Activated CD4-positive, alpha-beta T cell treated with anti-CD3 and anti-CD28 coated beads, Interleukin-2, amount 10 ng/mL, durations not matched to agents 24 days and 14 days (primary cell): ENCODE results near the gene BMX. TPM values are rescaled to one million over a fixed set of nuclear protein-coding genes. Genes with fewer than 3 reads are reported as not detected.

Experiments used
- DNase-seq: peaks from one replicate; pipeline ENCODE4 v3.0.0; 2022
- H3K27ac Mint-ChIP-seq: one replicate; pipeline ENCODE4 v1.8.0; 2022; ENCODE audit warnings: mild to moderate bottlenecking, mixed read lengths
- H3K27me3 Mint-ChIP-seq: one replicate; pipeline ENCODE4 v1.8.0; 2022; ENCODE audit warnings: mixed read lengths
- H3K36me3 Mint-ChIP-seq: one replicate; pipeline ENCODE4 v1.8.0; 2022; ENCODE audit warnings: low read depth, mild to moderate bottlenecking, mixed read lengths
- H3K4me1 Mint-ChIP-seq: one replicate; pipeline ENCODE4 v1.8.0; 2021; ENCODE audit warnings: mixed read lengths
- H3K4me3 Mint-ChIP-seq: one replicate; pipeline ENCODE4 v1.8.0; 2022; ENCODE audit warnings: mild to moderate bottlenecking, moderate library complexity, mixed read lengths
- H3K9me3 Mint-ChIP-seq: one replicate; pipeline ENCODE4 v1.8.0; 2021; ENCODE audit warnings: mixed read lengths
- intact Hi-C: fragments of 100-400 bp; cut with micrococcal nuclease; formaldehyde crosslinking; loops from one replicate; pipeline ENCODE4 v1.15.1; 2023
- total RNA-seq: library from RNA; stranded (reverse); gene quantifications from 2 replicates; pipeline ENCODE4 v1.2.3, GENCODE V29; 2022

The BMX gene
- total RNA-seq, 1 donor from 2014 or later, result not detected

- intact Hi-C loops, result no loop called here
- H3K4me1 Mint-ChIP-seq, result no peaks in the 10 kb centered on the region
- H3K4me3 Mint-ChIP-seq, result no peak overlapping the region
- H3K9me3 Mint-ChIP-seq, result no peaks in the 10 kb centered on the region
- H3K27me3 Mint-ChIP-seq, result peaks cover 4% of the 10 kb centered on the region
- H3K36me3 Mint-ChIP-seq, result no peaks in the 10 kb centered on the region
- no peak for DNase-seq
- no peak overlapping the region for H3K27ac Mint-ChIP-seq
These were observed 15.3 kb downstream of the BMX start for GRCh38 chrX:15515931-15516330.

- no peaks in the 10 kb centered on the region for H3K9me3 Mint-ChIP-seq
- H3K4me3 Mint-ChIP-seq, result no peak overlapping the region
- no peak overlapping the region for H3K27ac Mint-ChIP-seq
- H3K36me3 Mint-ChIP-seq, result no peaks in the 10 kb centered on the region
- peaks cover 9% of the 10 kb centered on the region for H3K27me3 Mint-ChIP-seq
- no peaks in the 10 kb centered on the region for H3K4me1 Mint-ChIP-seq
- intact Hi-C loops, result no loop called here
- no peak for DNase-seq
These were observed 21.9 kb downstream of the BMX start for GRCh38 chrX:15522464-15522863.

DNA sequence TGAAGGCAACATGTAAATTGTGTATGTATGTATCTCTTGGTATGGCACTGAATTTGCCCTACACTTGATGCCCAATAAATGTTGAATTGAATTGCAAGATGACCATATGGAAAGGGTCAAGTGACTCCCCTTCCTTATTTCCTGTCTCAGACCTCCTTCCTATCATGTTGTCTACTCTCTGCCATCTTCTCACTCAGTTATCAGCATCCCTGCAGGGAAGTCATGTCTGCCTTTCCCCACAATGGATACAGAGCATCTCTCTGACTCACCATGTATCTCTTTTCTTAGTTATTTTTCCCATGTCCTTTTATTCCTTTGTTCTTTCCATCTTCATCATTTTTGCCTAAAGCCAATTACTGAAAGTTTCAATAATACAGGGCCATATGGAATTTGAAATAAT lies 22.5 kb downstream of the BMX start:
- H3K36me3 Mint-ChIP-seq, result no peaks in the 10 kb centered on the region
- no peaks in the 10 kb centered on the region for H3K9me3 Mint-ChIP-seq
- no peaks in the 10 kb centered on the region for H3K4me1 Mint-ChIP-seq
- peaks cover 9% of the 10 kb centered on the region for H3K27me3 Mint-ChIP-seq
- intact Hi-C loops, result no loop called here
- H3K4me3 Mint-ChIP-seq, result no peak overlapping the region
- DNase-seq, result no peak
- H3K27ac Mint-ChIP-seq, result no peak overlapping the region

GRCh38 chrX:15524417-15524816 lies 23.8 kb downstream of the BMX start:
- Mint-ChIP-seq H3K27me3 (peaks cover 9% of the 10 kb centered on the region), H3K36me3 (no peaks in the 10 kb centered on the region), H3K9me3 (no peaks in the 10 kb centered on the region), H3K27ac (no peak overlapping the region), H3K4me3 (no peak overlapping the region), H3K4me1 (peaks cover 3% of the 10 kb centered on the region)
- no peak for DNase-seq
- intact Hi-C loops, result no loop called here

- no peaks in the 10 kb centered on the region for H3K9me3 Mint-ChIP-seq
- no peak overlapping the region for H3K27ac Mint-ChIP-seq
- no peak for DNase-seq
- no peak overlapping the region for H3K4me3 Mint-ChIP-seq
- H3K4me1 Mint-ChIP-seq, result peaks cover 3% of the 10 kb centered on the region
- H3K27me3 Mint-ChIP-seq, result peaks cover 9% of the 10 kb centered on the region
- intact Hi-C loops, result no loop called here
- no peaks in the 10 kb centered on the region for H3K36me3 Mint-ChIP-seq
These were observed 25.2 kb downstream of the BMX start for GRCh38 chrX:15525664-15526416.

DNA sequence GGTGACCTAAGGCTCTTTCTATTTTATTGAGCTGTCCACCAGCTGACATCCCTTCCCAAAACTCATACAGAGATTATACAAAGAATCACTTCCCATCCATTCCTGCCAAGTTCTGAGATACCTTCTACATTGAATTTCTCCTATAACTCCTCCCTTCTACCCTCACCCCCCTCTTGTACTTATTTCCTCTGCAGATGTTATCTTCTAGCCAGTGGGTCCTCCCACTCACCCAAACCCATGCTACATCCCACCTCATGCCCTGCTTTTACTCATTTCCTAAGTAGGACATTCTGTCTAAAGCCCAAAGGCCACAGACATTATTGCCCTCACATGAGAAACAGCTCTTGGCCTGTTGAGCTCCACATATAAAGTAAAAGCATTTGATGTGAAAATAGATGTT lies 28.6 kb downstream of the BMX start:
- Mint-ChIP-seq H3K4me3 (no peak overlapping the region), H3K36me3 (no peaks in the 10 kb centered on the region), H3K9me3 (no peaks in the 10 kb centered on the region), H3K4me1 (peaks cover 3% of the 10 kb centered on the region), H3K27ac (no peak overlapping the region), H3K27me3 (peaks cover 3% of the 10 kb centered on the region)
- no peak for DNase-seq
- intact Hi-C loops, result no loop called here

DNA sequence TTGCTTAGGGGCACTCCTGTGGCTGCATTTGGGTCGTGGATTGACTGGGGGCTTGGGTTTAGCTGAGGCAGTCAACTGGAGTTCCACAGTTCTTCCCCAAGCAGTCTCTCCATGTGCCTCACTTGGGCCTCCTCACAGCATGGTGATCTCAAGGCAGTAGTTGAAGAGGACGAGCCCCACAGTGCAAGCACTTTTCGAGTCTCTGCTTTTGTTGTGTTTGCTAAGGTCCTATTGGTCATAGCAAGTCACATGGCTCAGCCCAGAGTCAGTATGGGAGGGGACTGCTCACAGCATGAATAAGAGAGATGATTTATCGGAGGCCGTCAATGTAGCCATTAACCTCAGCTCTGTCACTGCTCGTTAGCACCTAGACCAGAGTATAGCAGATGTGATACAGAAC lies 29.7 kb downstream of the BMX start:
- no peak for DNase-seq
- no peak overlapping the region for H3K4me3 Mint-ChIP-seq

GRCh38 chrX:15546745-15547144 lies 46.1 kb downstream of the BMX start:
- intact Hi-C loops, result no loop called here
- Mint-ChIP-seq H3K9me3 (no peaks in the 10 kb centered on the region), H3K27ac (no peak overlapping the region), H3K4me1 (no peaks in the 10 kb centered on the region), H3K27me3 (no peaks in the 10 kb centered on the region), H3K4me3 (no peak overlapping the region), H3K36me3 (no peaks in the 10 kb centered on the region)
- DNase-seq, result no peak

More for the DNA sequence above, 29.7 kb downstream of the BMX start:
- Mint-ChIP-seq H3K4me1 (peaks cover 3% of the 10 kb centered on the region), H3K27ac (no peak overlapping the region), H3K27me3 (peaks cover 3% of the 10 kb centered on the region), H3K9me3 (no peaks in the 10 kb centered on the region), H3K36me3 (no peaks in the 10 kb centered on the region)
- intact Hi-C loops, result no loop called here

DNA sequence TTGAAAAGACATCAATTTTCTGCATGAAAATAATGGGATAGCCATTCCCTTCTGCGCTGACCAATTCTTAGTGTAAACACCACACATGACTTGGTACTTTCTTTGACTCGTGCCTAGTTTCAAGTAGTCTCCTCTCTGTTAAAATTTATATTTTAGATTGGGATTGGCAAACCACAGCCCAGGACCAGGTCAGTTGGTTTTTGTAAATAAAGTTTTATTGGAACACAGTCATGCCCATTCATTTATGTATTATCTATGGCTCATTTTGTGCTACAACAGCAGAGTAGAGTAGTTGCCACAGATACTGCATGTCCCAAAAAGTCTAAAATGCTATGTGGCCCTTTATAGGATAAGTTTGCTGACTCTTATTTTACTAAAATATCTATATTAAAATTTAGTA lies 46.7 kb downstream of the BMX start:
- H3K9me3 Mint-ChIP-seq, result no peaks in the 10 kb centered on the region

GRCh38 chrX:15549189-15550012 lies 48.8 kb downstream of the BMX start:
- Mint-ChIP-seq H3K4me1 (no peaks in the 10 kb centered on the region), H3K4me3 (no peak overlapping the region), H3K27me3 (peaks cover 1% of the 10 kb centered on the region), H3K9me3 (no peaks in the 10 kb centered on the region), H3K27ac (no peak overlapping the region), H3K36me3 (no peaks in the 10 kb centered on the region)
- intact Hi-C loops, result no loop called here
- DNase-seq, result no peak

More for the DNA sequence above, 46.7 kb downstream of the BMX start:
- Mint-ChIP-seq H3K4me1 (no peaks in the 10 kb centered on the region), H3K36me3 (no peaks in the 10 kb centered on the region), H3K27ac (no peak overlapping the region), H3K27me3 (no peaks in the 10 kb centered on the region), H3K4me3 (no peak overlapping the region)
- intact Hi-C loops, result no loop called here
- DNase-seq, result no peak

DNA sequence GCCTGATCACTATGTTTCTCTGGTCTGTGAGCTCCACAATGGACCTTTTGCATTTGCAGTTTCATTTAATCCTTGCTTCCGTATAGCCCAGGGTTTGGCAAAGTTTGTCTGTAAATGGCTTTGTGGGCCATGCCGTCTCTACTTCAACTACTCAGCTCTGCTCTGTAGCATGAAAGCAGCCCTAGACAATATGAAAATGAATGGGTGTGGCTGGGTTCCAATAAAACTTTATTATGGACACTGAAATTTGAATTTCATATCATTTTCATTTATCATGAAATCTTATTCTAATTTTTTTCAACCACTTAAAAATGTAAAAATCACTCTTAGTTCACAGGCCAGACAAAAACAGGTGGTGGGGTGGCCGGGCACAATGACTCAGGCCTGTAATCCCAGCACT lies 58.6 kb downstream of the BMX start:
- no peaks in the 10 kb centered on the region for H3K36me3 Mint-ChIP-seq
- no peak overlapping the region for H3K27ac Mint-ChIP-seq
- no peak overlapping the region for H3K4me3 Mint-ChIP-seq

DNA sequence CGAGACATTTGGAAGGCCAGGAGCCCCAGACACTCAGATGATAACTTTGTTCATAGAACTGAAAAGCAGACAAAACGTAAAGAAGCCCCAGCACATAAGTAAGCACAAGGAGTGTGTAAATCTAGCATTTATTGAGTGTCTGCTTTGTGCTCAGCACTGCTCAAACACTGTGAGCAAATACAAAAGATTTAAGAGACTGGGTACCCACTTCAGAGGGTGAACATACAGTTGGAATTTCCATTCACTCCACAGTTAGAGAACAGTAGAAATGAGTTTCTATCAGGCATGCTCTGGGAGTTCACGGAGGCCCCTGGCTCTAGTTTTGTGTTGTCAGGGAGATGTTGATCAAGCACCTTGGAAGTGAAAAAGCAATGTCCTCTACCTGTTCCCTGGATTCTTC lies 60.3 kb downstream of the BMX start:
- H3K4me3 Mint-ChIP-seq, result no peak overlapping the region
- no peaks in the 10 kb centered on the region for H3K4me1 Mint-ChIP-seq
- no peak for DNase-seq
- peaks cover 5% of the 10 kb centered on the region for H3K27me3 Mint-ChIP-seq
- no peaks in the 10 kb centered on the region for H3K36me3 Mint-ChIP-seq
- intact Hi-C loops, result no loop called here
- H3K27ac Mint-ChIP-seq, result no peak overlapping the region
- H3K9me3 Mint-ChIP-seq, result no peaks in the 10 kb centered on the region

More for the DNA sequence above, 58.6 kb downstream of the BMX start:
- intact Hi-C loops, result no loop called here
- no peaks in the 10 kb centered on the region for H3K4me1 Mint-ChIP-seq
- H3K27me3 Mint-ChIP-seq, result peaks cover 4% of the 10 kb centered on the region
- no peaks in the 10 kb centered on the region for H3K9me3 Mint-ChIP-seq
- DNase-seq, result no peak

- intact Hi-C loops, result no loop called here
- no peaks in the 10 kb centered on the region for H3K4me1 Mint-ChIP-seq
- no peak overlapping the region for H3K27ac Mint-ChIP-seq
- H3K4me3 Mint-ChIP-seq, result no peak overlapping the region
- no peaks in the 10 kb centered on the region for H3K36me3 Mint-ChIP-seq
- no peak for DNase-seq
- H3K27me3 Mint-ChIP-seq, result peaks cover 8% of the 10 kb centered on the region
- H3K9me3 Mint-ChIP-seq, result no peaks in the 10 kb centered on the region
These were observed 62.4 kb downstream of the BMX start for GRCh38 chrX:15563056-15563455.

GRCh38 chrX:15564981-15565579 lies 64.5 kb downstream of the BMX start:
- Mint-ChIP-seq H3K4me3 (no peak overlapping the region), H3K36me3 (no peaks in the 10 kb centered on the region), H3K27ac (no peak overlapping the region), H3K27me3 (peaks cover 10% of the 10 kb centered on the region), H3K9me3 (no peaks in the 10 kb centered on the region), H3K4me1 (no peaks in the 10 kb centered on the region)
- intact Hi-C loops, result loop anchor here (1.0 to 5.0 kb wide), 3 partner anchors 66 to 218 kb away; no protein-coding TSS in a partner anchor
- DNase-seq, result peak; percentile 68
